ENCODE results near the gene ZNF254. TPM values are rescaled to one million over a fixed set of nuclear protein-coding genes. Genes with fewer than 3 reads are reported as not detected.

Gene ZNF254
- total RNA-seq, 1 donor from 2014 or later = 32.3 TPM

DNA sequence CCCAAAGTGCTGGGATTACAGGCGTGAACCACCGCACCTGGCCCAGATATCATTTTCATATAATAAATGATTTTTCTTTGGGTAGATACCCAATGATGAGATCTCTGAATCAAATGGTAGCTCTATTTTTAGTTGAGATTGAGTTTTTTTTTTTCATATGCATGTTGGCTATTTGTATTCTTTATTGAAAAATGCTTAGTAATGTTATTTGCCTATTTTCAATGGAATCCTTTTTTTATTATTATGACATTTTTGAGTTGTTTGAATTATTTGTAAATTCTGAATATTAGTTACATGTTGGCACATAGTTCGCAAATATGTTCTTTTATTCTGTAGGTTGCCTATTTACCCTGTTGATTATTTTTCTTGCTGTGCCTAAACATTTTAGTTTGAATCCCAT is 55.8 kb downstream of the ZNF254 start:
- H3K4me1 Mint-ChIP-seq (ENCODE audit: unreplicated experiment) = no peaks in the 10 kb centered on the region
- H3K27ac Mint-ChIP-seq (ENCODE audit: unreplicated experiment) = no peak overlapping the region
- H3K9me3 Mint-ChIP-seq (ENCODE audit: unreplicated experiment) = no peaks in the 10 kb centered on the region
- H3K27me3 Mint-ChIP-seq (ENCODE audit: unreplicated experiment) = no peaks in the 10 kb centered on the region
- H3K36me3 Mint-ChIP-seq (ENCODE audit: low read depth, unreplicated experiment) = peaks cover 25% of the 10 kb centered on the region
- no peak for DNase-seq (ENCODE audit: low spot score)
- TF ChIP-seq, protein P1, sequence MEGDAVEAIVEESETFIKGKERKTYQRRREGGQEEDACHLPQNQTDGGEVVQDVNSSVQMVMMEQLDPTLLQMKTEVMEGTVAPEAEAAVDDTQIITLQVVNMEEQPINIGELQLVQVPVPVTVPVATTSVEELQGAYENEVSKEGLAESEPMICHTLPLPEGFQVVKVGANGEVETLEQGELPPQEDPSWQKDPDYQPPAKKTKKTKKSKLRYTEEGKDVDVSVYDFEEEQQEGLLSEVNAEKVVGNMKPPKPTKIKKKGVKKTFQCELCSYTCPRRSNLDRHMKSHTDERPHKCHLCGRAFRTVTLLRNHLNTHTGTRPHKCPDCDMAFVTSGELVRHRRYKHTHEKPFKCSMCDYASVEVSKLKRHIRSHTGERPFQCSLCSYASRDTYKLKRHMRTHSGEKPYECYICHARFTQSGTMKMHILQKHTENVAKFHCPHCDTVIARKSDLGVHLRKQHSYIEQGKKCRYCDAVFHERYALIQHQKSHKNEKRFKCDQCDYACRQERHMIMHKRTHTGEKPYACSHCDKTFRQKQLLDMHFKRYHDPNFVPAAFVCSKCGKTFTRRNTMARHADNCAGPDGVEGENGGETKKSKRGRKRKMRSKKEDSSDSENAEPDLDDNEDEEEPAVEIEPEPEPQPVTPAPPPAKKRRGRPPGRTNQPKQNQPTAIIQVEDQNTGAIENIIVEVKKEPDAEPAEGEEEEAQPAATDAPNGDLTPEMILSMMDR (IDR thresholded peaks at IDR 0.05; ENCODE audit: unreplicated experiment) = no peak
- H3K4me3 Mint-ChIP-seq (ENCODE audit: unreplicated experiment) = no peak overlapping the region

DNA sequence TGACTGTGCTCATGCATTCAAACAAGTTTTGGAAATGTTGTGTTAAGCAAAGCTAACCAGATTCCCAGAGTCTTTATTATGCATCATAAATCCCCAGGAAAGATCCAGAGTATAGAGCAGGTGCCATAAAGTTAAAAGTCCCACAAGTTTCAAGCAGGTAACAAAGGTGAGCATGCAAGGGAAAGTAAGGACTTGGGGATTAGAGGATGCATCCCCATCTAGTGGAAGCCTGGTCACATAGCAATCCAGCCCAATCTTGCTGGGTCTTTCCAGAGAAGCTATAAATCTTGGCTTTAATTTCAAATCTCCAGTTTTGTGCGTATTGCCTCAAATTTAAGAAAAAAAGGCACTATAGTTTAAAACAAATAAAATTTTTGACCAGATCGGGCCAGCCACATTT is 72.7 kb downstream of the ZNF254 start:
- Mint-ChIP-seq H3K36me3 (ENCODE audit: low read depth, unreplicated experiment) (peaks cover 28% of the 10 kb centered on the region), H3K27me3 (ENCODE audit: unreplicated experiment) (peaks cover 2% of the 10 kb centered on the region), H3K4me3 (ENCODE audit: unreplicated experiment) (no peak overlapping the region), H3K4me1 (ENCODE audit: unreplicated experiment) (no peaks in the 10 kb centered on the region), H3K9me3 (ENCODE audit: unreplicated experiment) (peaks cover 31% of the 10 kb centered on the region), H3K27ac (ENCODE audit: unreplicated experiment) (no peak overlapping the region)
- TF ChIP-seq, protein P1 (IDR thresholded peaks at IDR 0.05; ENCODE audit: unreplicated experiment) = no peak
- no peak for DNase-seq (ENCODE audit: low spot score)

DNA sequence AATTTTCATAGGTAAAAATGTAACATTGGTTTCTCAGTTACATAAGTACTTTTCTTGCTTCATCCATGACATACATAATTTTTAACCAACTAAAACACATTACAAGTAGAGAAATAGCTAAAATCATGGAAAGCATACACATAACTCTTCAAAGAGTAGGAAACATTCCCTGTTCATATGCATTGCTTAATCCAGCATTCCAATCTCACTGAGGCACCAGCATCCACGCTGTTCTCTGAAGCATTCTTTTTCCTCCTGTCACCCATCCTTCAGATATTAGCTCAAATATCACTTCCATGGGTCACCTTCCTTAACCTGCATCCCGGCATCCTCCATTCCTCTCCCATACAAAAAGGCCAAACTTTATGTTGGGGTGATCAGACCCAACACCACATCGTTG is 79.1 kb downstream of the ZNF254 start:
- no peak for DNase-seq (ENCODE audit: low spot score)
- Mint-ChIP-seq H3K4me3 (ENCODE audit: unreplicated experiment) (no peak overlapping the region), H3K4me1 (ENCODE audit: unreplicated experiment) (no peaks in the 10 kb centered on the region), H3K27me3 (ENCODE audit: unreplicated experiment) (peaks cover 1% of the 10 kb centered on the region), H3K9me3 (ENCODE audit: unreplicated experiment) (peaks cover 35% of the 10 kb centered on the region), H3K36me3 (ENCODE audit: low read depth, unreplicated experiment) (peaks cover 12% of the 10 kb centered on the region), H3K27ac (ENCODE audit: unreplicated experiment) (no peak overlapping the region)
- TF ChIP-seq, protein P1 (IDR thresholded peaks at IDR 0.05; ENCODE audit: unreplicated experiment) = no peak

DNA sequence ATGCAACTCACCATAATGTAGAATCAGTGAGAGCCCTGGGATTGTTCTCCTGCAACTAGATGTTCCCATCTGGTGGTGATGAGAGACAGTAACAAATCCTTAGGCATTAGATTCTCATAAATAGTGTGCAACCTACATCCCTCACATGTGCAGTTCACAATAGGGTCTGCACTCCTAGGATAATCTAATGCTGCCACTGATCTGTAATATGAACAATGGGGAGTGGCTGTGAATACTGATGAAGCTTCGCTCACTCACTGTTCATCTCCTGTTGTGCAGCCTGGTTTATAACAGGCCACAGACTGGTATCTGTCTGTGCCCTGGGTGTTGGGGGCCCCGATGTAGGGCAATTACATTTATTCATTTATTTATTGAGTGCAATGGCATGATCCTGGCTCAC is 86.9 kb downstream of the ZNF254 start:
- TF ChIP-seq, protein P1 (IDR thresholded peaks at IDR 0.05; ENCODE audit: unreplicated experiment) = no peak
- Mint-ChIP-seq H3K9me3 (ENCODE audit: unreplicated experiment) (peaks cover 29% of the 10 kb centered on the region), H3K36me3 (ENCODE audit: low read depth, unreplicated experiment) (peaks cover 16% of the 10 kb centered on the region), H3K4me1 (ENCODE audit: unreplicated experiment) (no peaks in the 10 kb centered on the region), H3K27ac (ENCODE audit: unreplicated experiment) (no peak overlapping the region), H3K27me3 (ENCODE audit: unreplicated experiment) (no peaks in the 10 kb centered on the region), H3K4me3 (ENCODE audit: unreplicated experiment) (no peak overlapping the region)
- DNase-seq (ENCODE audit: low spot score) = no peak

DNA sequence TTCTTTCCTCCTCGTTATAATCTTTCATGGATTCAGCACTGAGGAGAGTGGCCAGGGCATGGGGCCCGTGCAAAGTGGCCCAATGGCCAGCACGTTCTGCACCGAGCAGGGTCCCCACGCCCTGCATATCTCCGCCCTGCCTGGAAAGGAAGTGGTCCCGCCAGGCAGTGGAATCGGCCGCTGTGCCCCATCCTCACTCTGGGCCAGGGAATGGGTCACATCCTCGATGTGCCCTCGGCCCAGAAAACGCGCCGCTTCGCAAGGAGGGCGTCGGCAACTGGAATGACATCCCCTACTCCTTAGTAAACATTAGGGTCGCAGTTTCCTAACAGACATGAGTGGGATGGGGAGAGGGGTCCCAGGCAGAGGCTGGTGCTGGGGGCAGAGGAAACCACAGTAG is 90.7 kb downstream of the ZNF254 start:
- Mint-ChIP-seq H3K9me3 (ENCODE audit: unreplicated experiment) (peaks cover 39% of the 10 kb centered on the region), H3K27ac (ENCODE audit: unreplicated experiment) (no peak overlapping the region), H3K27me3 (ENCODE audit: unreplicated experiment) (peaks cover 11% of the 10 kb centered on the region), H3K36me3 (ENCODE audit: low read depth, unreplicated experiment) (peaks cover 25% of the 10 kb centered on the region), H3K4me3 (ENCODE audit: unreplicated experiment) (no peak overlapping the region), H3K4me1 (ENCODE audit: unreplicated experiment) (no peaks in the 10 kb centered on the region)
- DNase-seq (ENCODE audit: low spot score) = no peak
- TF ChIP-seq, protein P1 (IDR thresholded peaks at IDR 0.05; ENCODE audit: unreplicated experiment) = no peak
